Hematopoietic multipotent progenitor cell (in vitro differentiated cells): ENCODE results near the gene SWAP70. TPM values are rescaled to one million over a fixed set of nuclear protein-coding genes. Genes with fewer than 3 reads are reported as not detected.

ENCODE experiments used
- DNase-seq, 3 donors: peaks; one replicate each; pipeline ENCODE4 v3.0.0-alpha.2; 2011 to 2015; ENCODE audit warnings: low read depth in 2 of 3, low spot score in 2 of 3
- total RNA-seq: library from RNA; depleted of rRNA; stranded (reverse); fragments of >200 nt; gene quantifications from one replicate; pipeline ENCODE4 v1.2.3, GENCODE V29; 2012

Gene SWAP70
- total RNA-seq, 1 donor: 16.2 TPM

DNA sequence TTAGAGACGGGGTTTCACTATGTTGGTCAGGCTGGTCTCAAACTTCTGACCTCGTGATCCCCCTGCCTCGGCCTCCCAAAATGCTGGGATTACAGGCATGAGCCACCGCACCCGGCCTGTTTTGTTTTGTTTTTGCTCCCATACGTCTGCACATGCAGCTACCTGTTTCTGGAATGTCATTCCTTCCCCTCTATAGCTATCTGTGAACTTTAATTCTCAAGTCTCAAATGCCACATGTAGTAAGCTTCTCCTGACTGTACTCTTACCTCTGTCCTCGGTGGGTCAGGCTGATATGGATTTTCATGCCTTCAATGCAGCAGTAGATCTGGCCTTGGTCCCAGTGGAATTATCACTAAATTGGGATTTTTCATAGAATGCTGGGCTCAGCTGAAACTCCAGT lies 12.4 kb upstream of the SWAP70 start:
- no peak for DNase-seq

DNA sequence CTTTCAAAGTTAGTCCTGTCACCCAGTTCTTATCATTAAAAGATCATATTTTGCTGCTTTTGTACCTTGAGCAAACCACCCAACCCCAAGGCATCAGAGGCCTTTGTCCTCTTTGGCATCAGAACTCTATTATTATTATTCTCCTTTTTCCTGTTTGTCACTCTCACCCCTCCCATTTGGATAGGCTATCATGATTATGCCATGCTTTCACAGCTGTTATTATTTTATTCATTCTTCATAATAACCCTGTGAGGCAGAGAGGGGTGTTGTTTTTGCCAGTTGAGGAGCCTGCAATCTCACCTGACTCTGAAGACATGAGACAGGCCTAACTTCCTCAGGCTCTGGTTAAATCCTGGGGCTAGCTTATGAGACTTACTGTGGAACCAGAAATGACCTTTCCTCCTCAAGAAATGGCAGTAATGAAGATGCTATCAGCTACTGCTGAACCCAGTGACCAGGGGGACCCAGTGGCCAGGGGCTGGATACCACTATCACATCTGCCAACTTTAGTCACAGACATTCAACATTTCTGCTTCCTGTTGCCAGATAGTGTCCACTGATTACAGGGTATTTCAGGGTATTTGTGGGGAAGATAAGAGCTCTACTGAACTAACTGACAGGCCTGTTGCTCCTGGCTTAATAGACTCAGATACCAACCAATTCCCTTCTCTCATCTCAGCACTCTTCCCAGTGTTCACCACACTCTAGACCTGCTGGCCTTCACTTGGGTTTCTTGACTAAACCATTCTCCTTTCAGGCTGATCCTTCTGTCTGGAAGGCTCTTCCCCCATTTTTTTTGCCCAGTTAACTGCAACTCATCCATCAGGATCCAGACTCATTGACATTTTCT lies 11.8 kb upstream of the SWAP70 start:
- peak in 2 of 3 donors; percentile 53 to 70 for DNase-seq

DNA sequence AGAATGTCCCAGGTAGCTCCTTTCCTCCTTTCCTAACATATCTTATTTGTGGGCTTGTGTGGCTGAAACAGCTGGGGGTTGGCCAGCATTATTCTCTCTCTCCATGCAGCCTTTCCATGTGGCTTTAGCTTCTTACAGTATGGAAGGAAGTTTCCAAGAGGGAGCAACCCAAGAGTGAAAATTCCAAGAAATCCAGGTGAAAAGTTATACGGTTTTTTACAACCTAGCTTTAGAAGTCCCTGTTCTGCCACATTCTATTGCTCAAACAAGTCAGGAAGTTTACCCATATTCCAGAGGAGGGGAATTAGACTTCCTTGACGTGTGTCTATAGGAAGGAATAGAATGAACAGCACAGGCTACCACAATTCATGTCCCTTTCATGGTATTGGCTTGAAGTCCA lies 10.0 kb upstream of the SWAP70 start:
- DNase-seq: no peak

DNA sequence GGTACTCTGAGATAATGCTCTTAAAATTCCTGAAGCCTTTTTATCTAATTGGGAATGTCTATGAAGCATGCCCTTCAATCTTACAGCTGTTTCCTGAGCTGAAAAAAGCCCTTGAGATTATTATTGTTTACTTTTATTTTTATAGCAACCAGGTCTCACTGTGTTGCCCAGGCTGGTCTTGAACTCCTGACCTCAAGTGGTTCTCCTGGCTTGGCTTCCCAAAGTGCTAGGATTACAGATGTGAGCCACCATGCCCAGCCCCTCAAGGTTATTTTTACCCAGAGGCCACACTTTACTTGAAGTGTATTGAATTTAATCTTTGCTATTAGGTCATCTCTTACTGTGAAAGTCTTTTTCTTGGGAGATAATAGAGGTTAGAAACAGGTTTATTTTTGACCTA lies 7.0 kb upstream of the SWAP70 start:
- no peak for DNase-seq

DNA sequence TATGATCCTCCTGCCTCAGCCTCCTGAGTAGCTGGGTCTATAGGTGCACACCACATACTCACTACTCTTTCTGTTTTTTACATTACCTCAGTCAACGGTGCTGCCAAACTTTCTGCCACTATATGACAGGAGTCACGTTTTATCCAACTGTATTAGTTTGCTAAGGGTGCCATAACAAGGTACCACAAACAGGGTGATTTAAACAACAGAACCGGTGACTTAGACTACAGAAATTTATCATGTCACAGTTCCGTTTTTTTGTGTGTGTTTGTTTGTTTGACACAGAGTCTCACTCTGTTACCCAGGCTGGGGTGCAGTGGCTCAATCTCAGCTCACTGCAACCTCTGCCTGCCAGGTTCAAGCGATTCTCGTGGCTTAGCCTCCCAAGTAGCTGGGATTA lies 6.3 kb upstream of the SWAP70 start:
- no peak for DNase-seq

DNA sequence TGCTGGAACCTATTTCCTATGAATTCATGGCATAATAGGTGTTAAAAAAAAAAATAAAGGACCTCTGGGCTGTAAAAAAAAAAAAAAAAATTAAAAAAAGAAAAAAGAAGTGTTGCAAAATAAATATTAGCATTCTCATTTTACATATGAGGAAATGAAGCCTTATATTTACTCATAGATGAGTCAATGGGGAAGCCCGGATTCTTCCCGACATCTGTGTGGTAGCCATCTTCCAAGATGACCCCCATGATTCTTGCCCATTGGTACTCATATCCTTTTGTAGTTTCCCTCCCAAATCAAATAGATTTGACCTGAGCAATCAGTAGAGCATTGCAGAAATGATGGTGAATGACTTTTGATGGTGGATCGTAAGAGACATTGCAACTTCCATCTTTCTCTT lies 3.0 kb upstream of the SWAP70 start:
- no peak for DNase-seq

DNA sequence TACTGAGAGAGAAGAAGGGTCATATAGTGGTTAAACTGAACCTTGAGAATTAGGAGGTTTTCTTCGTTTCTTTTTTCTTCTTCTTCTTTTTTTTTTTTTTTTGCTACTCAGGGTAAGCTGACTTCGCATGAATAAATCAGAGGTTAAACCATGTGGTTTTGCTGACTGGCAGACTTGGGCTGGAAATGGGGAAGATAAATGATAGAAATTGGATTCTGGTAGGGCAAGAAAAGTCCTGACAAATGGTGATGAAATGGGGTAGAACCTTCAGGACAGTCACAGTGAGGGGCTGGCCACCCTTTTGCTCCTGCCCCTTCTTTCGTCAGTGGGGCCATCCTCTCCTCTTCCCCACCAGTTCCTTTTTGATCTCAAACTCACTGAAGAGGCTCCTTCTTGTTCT lies 1.6 kb upstream of the SWAP70 start:
- peak in 2 of 3 donors; percentile 77 to 87 for DNase-seq

DNA sequence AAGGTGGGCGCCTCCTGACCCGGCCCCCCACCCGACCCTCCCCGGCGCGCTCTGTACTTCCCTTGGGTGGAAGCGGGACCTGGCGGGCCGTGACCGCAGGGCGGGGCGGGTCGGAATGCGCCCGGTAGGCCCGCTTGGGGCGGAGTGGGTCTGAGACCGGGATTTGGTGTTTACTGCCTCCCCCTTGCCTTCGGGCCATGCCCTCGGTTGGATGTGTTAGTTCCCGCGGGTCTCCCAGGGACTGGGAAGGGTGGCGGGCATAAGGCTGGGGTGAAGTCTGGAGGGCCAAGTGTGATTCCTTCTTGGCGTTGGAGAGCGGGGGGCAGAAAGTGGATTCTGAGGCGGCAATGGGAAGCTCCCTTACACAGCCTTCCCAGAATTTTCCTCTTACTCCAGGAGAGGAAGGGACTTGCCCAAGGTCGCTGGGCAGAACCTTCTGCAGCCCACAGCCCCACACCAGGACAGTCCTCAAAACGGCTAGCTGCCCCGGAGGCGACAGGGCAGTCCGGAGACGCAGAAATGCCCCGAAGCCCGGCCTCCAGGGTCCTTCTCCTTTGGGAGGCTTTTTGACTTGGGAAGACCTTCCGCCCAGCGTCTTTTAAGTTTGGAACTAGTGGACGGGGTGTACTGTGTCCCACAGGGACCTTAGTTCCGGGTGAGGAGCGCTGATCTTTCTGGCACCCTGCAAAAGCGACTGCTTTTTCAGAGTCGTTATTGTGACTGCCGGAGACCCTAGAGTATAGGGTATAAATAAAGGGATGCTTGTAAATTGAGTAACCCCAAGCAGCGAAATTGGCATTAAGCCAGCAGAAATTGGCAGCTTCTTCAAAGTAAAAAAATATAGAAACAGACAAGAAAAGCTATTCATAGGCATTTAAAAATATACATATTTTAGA lies 647 bp downstream of the SWAP70 start:
- peak in 1 of 3 donors; percentile 46 for DNase-seq

DNA sequence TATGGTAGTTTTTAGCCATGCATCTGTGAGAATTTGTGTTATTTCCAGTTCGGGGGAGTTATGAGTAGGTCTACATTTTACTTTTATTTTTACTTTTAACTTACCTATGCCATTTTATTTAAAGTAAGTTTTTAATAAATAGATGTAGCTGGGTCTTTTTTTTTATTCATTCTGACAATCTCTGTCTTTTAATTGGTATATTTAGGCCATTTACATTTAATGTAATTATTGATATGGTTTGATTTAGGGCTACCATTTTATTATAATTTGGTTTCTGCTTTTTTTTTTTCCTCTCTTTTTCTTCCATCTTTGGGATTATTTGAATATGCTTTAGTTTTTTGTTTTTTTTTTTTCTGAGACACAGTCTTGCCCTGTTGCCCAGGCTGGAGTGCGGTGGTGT lies 1.9 kb downstream of the SWAP70 start:
- DNase-seq: no peak

DNA sequence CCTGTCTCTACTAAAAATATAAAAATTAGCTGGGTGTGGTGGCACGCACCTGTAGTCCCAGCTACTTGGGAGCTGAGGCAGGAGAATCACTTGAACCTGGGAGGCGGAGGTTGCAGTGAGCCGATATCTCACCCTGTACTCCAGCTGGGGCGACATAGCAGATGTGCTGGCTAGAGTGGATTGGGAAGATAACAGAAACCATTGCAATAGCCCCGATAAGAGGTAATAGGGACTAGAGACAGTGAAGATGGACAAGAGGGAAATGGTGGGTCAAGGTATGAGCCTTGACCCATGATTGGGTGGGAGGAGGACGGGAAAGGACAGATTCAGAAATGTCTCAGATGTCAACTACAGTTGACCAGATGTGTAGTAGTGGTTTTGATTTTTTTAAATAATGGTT lies 6.1 kb downstream of the SWAP70 start:
- DNase-seq: no peak

DNA sequence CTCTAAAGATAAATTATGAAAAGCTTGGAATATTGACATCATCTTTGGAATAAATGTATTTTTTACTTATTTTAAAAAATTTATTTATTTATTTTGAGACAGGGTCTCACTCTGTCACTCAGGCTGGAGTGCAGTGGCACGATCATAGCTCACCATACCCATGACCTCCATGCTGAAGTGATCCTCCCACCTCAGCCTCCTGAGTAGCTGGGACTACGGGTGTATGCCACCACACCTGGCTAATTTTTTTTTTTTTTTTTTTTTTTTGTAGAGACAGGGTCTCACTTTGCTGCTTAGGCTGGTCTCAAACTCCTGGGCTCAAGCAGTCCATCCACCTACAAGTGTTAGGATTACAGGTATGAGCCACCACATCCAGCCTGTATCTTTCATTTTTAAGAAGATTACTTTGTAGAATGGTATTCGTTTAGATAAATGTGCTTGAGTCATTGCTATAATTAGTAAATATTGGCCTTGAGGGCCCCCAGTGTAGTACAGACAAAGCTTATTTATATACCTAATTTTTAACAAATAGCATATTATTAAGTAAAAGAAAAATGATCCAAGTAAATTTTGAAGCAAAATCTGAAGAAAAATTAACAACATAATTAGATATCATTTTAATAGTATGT lies 8.5 kb downstream of the SWAP70 start:
- DNase-seq: no peak

DNA sequence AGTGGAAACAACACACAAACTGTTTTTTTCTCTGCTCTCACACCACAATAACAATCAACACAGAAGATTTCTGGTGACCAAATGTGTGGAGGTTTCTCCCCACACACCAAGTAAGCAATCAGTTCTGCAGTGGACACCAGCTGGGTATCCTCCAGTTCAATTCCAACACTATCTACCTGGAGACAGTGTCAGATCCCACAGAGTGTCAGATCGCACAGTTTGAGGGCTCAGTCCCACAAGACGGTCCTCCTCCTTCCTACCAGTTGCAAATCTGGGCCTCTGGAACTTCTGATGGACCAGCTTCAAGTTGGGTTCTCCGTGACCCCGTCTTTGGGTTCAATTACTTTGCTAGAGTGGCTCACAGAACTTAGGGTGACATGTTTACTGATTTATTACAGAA lies 9.0 kb downstream of the SWAP70 start:
- DNase-seq: no peak

DNA sequence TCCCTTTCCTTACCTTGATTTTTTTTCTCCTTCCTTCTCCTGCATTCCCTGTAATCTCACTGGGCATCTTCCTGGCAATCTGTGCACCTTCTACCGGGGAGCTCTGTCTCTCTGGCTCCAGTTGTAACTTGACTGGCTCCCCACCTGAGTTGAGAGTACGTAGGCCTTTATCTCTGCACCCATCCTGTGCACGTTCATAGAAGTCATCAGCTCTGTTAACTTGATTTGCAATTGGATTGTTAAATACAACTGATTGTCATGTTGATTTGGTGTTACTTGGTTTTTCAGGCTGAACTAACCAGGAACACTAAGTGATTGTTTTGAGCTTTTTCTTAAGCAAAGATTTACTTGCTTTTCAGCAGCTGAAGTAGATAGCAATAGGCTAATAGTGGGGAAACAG lies 11.8 kb downstream of the SWAP70 start:
- DNase-seq: no peak

DNA sequence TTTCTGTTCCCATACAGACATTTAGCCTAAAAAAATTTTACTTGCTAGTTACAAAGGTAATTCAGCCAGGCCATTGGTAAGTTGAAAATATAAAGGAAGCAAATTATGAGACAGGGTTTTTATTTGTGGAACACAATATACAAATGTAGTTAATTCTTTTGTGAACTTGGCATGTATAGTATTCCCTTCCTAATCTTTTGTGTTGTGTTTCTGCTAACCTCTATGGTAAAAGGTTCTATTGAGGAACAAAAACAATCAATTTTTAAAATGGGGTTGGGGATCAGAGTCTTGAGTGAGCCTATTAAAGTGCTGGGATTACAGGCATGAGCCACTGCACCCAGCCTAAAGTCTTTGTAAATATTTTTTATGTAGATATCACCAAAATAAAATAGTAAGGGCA lies 14.1 kb downstream of the SWAP70 start:
- DNase-seq: no peak

DNA sequence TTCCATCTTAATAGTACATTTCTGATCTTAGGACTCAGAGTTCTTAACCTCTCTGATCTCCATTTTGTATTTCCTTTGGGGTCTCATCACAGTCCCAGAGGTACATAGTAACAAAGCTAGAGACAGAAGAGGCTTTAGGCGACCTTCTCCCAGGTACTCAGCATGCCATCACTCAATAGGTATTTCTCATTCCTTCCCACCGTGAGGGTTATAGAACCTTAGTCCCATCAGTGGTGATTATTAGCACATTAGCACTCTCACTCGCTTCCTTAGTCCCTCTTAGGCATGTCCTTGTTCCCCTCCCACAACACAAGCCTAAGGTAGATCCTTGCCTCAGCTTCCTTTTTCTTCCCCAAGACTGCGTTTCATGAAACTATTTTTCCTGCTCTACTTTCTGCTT lies 14.7 kb downstream of the SWAP70 start:
- no peak for DNase-seq

DNA sequence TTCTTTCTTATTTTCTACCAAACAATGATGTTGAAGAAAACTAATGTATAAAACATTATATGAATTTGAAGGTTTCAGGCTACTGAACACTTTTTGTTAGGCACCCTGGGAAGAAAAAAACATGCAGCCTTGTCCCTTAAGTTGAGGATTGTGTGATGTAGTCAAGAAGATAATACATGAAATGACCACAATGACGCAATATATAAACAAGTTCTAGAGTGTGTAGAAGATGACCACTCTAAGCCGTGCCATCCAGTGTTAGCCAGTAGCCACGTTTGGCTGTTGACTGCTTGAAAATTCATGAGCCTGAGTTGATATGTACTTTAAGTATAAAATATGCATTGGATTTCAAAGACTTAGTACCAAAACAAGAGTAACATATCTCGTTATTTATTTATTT lies 16.2 kb downstream of the SWAP70 start:
- DNase-seq: no peak

DNA sequence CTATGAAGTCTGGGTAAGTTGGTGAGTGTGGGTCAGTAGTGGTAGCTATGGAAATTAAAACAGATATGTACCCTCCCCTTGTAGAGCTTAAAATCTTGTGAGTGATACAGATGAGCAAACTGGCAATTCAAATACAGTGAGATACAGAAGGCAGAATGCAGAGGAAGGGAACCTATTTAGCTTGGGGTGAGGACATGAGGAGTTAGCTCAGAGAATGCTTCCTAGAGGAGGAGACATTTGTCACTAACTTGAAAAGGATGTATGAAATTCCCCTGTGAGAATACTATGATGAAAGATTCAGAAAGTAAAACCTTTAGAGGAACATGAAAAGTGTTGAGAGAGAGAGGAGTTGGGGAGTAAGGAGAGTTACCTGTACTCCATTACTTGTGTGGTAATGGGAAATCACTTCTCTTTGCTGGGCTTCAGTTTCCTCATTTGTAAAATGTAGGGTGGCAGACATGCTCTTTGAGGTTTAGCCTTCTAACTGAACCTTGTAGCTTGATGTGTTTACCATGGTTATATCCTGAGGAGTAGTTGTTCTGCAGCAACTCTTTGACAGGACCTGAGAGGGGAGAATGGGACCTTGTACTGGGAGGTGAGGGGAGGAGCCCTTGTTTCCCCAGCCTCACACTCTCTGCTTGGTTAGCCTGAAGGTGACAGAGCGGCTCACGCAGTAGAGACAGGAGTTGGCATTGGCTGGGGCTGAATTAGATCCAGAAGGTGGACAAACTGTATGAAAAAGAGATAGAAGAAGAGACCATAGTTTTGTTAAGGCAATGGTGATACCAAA lies 17.9 kb downstream of the SWAP70 start:
- peak in 1 of 3 donors; percentile 26 for DNase-seq

DNA sequence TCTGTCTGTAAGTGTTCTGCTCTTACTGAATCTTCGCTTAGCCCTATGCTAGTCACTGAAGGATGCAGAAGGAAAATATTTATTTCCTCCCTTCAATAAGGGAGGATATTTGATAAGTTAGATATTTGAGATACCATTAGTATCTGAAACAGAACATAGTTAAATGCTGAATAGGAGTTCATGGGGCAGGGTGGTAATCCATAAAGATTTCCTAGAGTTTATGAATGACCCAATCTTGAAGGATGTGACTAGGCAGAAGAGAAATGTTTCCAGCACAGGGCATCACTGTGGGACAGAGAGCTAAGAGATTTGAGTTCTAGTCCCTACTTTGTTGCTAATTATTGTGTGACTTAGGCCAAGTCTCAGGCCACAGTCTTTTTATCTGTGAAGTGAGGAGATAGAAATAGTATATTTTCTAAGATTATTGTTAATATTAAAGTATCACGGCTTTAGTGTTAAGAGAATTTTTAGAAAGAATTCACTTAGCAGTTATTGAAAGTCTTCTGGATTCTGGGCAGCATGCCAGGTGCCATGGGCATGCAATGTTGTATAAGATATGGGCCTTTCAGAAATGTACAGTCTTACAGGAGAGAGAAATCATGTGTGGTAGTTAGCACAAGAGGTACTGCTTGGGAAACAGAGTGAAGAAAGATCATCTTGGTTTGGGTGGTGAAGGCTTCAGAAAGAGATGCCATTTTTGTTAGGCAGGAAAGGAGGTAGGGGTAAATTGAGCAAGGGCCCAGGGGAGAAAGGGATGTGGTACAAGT lies 24.0 kb downstream of the SWAP70 start:
- DNase-seq: peak in 1 of 3 donors; percentile 59

DNA sequence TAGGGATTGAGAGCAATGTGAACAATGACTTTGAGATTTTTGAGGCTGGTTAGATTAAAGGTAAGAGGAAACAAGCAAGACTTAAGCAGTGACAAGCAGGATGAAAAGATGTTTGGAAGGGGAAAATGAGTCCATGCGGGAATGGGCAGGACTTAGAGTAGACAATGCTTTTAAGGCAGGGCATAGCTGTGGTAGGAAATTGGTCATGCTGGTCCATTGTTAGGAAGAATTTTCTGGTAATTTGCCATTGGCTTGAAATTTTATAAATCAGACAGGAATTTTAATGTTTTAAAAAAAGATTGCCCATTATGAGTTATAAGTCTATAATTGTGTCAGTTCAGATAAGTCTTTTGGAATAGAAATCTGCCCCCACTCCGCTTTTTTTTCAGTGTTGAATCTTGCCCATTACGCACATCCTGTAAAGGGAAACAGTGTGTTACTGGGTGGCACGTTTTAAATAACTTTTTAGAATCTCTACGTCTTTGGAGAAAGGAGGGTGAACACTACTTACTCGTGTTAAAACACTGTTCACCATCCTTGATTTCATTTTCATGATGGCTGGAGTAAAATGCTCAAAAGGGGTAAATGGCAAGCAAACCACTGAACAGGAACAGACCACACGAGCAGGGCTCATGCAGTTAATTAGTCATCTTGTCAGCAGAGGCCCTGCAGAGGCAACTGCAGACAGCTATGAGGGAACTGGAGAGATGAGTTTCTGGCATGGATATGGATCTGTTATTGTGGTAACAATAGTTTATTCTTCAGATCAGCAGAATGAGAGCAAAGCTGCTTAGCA lies 25.0 kb downstream of the SWAP70 start:
- DNase-seq: peak in 2 of 3 donors; percentile 76 to 79
